ENCODE measurements around the gene STK11.

The STK11 gene

GRCh38 chr19:1232652-1233072 lies 27.1 kb downstream of the STK11 start:
- no peak for TF ChIP-seq CTCF (conservative IDR thresholded peaks at IDR 0.05; ENCODE audit: low read depth)
- ChIA-PET CTCF (interaction anchor here (0.5 to 1.8 kb wide), 4 partner anchors 8 to 26 kb away, joined by 3 to 7 read pairs (median 4); no protein-coding TSS in a partner anchor), POLR2A (ENCODE audit: low non-redundant PET) (interaction anchor here (0.7 kb wide), 1 partner anchor 36 kb away, joined by 4 read pairs; no protein-coding TSS in a partner anchor)
- DNase-seq (ENCODE audit: low spot score), result peak; percentile 39
- peak overlapping the region; percentile 77 for H3K27ac ChIP-seq

GRCh38 chr19:1233115-1233667 lies 27.6 kb downstream of the STK11 start:
- POLR2A ChIA-PET (ENCODE audit: low non-redundant PET), result no interaction called here
- H3K27ac ChIP-seq, result peak overlapping the region; percentile 77
- TF ChIP-seq CTCF (conservative IDR thresholded peaks at IDR 0.05; ENCODE audit: low read depth), result no peak
- no peak for DNase-seq (ENCODE audit: low spot score)
- CTCF ChIA-PET, result interaction anchor here (1.0 to 1.8 kb wide), 2 partner anchors 11 to 19 kb away, joined by 3 to 7 read pairs; no protein-coding TSS in a partner anchor

DNA sequence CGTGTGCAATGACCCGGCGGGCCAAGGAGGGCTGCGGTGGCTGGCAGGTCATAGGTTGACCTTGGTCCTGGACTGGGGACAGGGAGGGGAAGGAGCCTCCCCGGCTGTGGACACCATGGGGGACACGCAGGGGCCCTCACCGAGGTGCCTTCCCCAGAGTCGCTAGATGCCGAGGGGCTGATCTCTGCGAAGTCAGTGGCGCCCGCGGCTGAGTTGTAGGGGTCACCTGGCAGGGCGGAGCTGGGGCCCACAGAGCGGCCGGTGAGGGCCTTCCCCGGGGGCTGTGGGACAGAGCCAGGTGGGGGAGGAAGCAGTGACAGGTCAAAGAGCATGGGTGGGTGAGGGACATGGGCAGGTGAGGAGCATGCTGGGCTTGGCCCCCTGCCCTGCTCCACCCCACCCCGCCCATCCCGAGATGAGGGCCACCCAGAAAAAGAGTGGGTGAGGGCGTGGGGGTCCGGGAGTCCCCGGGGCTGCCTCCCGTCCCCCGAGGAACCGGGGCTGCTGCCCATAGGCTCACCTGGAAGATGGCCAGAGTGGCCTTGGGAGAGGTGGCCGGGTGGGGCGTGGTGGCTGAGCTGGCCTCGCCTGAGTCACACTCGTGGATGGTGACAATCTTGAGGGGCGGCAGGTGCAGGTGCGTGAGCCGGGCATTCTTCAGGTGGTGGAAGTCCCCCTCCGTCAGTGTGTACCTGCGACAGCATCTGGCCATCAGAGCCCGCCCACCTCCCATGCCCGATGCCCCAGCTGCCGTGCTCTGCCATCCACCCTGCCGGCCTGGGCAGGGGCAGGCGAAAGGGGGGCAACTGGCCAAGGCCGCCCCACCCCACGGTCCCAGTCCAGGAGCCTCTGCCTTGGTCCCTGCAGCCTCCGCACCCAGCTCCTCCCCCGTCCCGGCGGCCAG lies 28.7 kb downstream of the STK11 start:
- no peak for TF ChIP-seq CTCF (conservative IDR thresholded peaks at IDR 0.05; ENCODE audit: low read depth)
- DNase-seq (ENCODE audit: low spot score), result no peak
- ChIA-PET POLR2A (ENCODE audit: low non-redundant PET) (no interaction called here), CTCF (no interaction called here)
- H3K27ac ChIP-seq, result peak overlapping the region; percentile 77

DNA sequence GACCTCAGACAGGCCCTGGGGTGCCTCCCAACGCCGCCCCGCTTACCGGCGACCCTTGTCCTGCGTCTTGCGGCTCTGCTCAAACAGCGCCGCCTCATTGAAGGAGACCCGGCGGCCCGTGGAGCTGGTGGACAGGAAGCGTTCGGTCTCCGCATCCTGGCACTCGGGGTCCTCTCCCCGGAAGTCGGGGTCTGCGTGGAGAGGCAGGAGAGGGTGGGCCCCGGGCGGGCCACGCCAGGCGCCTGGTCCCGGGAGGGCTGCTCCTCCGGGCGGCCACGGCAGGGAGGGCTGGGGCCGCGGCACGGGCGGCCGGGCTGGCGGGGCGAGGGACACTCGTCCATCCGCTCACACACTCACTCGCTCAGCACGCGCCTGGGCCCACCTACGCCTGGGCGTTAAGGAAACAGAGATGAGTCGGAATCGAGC lies 29.4 kb downstream of the STK11 start:
- ChIA-PET POLR2A (ENCODE audit: low non-redundant PET) (no interaction called here), CTCF (no interaction called here)
- TF ChIP-seq CTCF (conservative IDR thresholded peaks at IDR 0.05; ENCODE audit: low read depth), result no peak

DNA sequence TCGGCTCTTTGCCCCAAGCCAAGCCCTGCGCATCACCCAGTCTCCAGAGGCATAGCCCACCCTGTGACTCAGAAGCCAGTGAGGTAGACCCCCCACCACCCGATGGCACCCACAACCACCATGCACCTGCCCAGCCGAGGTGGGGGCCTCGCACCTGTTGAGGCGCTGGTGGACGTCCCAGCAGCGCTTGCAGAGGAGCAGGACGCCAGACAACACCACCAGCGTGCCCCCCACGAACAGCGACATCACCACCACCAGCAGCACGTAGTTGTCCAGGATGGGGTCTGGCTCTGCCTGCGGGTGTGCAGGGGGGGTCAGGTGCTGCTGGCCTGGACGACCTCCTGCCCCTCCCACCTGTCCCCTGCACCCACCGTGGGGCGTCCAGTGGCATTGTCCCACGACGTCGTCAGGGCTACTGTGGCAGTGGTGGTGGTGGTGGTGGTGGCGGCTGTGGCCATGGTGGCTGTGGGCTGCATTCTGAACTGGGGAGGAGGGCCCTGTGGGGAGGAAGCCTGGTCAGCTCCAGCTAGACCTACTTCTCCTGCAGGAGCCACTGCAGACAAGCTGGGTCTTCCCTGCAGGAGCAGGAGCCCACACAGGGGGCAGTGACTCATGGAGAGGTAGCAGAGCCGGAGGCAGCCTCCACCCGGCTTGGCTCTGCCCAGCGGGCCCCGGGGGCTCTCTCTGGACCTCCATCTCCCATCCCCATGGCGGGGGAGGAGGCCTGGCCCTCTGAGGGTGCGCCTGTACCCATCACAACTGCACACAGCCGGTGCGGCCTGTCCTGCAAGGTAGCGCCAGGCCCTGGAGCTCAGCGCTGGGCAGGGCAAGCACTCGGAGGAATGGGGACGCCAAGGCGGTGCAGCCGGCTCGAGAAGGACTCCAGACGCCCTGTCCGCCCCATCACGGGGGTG lies 30.3 kb downstream of the STK11 start:
- no peak for TF ChIP-seq CTCF (conservative IDR thresholded peaks at IDR 0.05; ENCODE audit: low read depth)
- no peak for DNase-seq (ENCODE audit: low spot score)
- peak overlapping the region; percentile 100 for H3K27ac ChIP-seq
- ChIA-PET CTCF (interaction anchor here (0.5 to 0.9 kb wide), 3 partner anchors 9 to 57 kb away, joined by 3 to 4 read pairs (median 3); no protein-coding TSS in a partner anchor), POLR2A (ENCODE audit: low non-redundant PET) (no interaction called here)

More for the DNA sequence above, 29.4 kb downstream of the STK11 start:
- no peak overlapping the region for H3K27ac ChIP-seq
- DNase-seq (ENCODE audit: low spot score), result no peak

GRCh38 chr19:1236576-1236975 lies 31.0 kb downstream of the STK11 start:
- no peak for TF ChIP-seq CTCF (conservative IDR thresholded peaks at IDR 0.05; ENCODE audit: low read depth)

More at GRCh38 chr19:1236576-1236975, 31.0 kb downstream of the STK11 start:
- ChIA-PET POLR2A (ENCODE audit: low non-redundant PET) (no interaction called here), CTCF (interaction anchor here (0.5 to 0.9 kb wide), 3 partner anchors 8 to 56 kb away, joined by 3 to 4 read pairs (median 3); no protein-coding TSS in a partner anchor)
- no peak for DNase-seq (ENCODE audit: low spot score)
- H3K27ac ChIP-seq, result peak overlapping the region; percentile 100

Data from RWPE1 (cell line).